OCI-LY1 (cell line): ENCODE results near the gene CXCL14.

Source experiments
- H2AFZ ChIP-seq: fragments of 200-600 bp; sonication (generic), shearing (Covaris generic); 2 replicates; pipeline ENCODE4 v1.6.0; 2014; ENCODE audit warnings: antibody characterized with exemption, mild to moderate bottlenecking, low read length
- H3F3A ChIP-seq: fragments of 200-600 bp; sonication (generic), shearing (Covaris generic); 2 replicates; pipeline ENCODE4 v1.6.0; 2014; ENCODE audit warnings: mild to moderate bottlenecking, antibody characterized with exemption, low read length, moderate library complexity; ENCODE audit not compliant: insufficient read depth
- H3K27ac ChIP-seq: fragments of 200-600 bp; sonication (generic); 2 replicates; pipeline ENCODE4 v1.5.1; 2014; ENCODE audit warnings: low read length, mixed run types, mild to moderate bottlenecking, low read depth; ENCODE audit not compliant: poor library complexity, severe bottlenecking
- H3K27me3 ChIP-seq: fragments of 200-600 bp; sonication (generic); 2 replicates; pipeline ENCODE4 v1.6.0; 2014; ENCODE audit warnings: antibody characterized with exemption, mild to moderate bottlenecking, low read length, moderate library complexity; ENCODE audit not compliant: insufficient read depth
- H3K36me3 ChIP-seq: fragments of 200-600 bp; sonication (generic); 2 replicates; pipeline ENCODE4 v1.6.1; 2014; ENCODE audit warnings: mild to moderate bottlenecking, antibody characterized with exemption, low read length, moderate library complexity, mixed read lengths; ENCODE audit not compliant: insufficient read depth
- H3K4me1 ChIP-seq: fragments of 200-600 bp; sonication (generic); 2 replicates; pipeline ENCODE4 v1.5.1; 2014; ENCODE audit warnings: mild to moderate bottlenecking, low read length, moderate library complexity; ENCODE audit not compliant: insufficient read depth, severe bottlenecking
- H3K4me2 ChIP-seq: fragments of 200-600 bp; sonication (generic), shearing (Covaris generic); 2 replicates; pipeline ENCODE4 v1.6.1; 2014; ENCODE audit warnings: low read length
- H3K4me3 ChIP-seq: fragments of 200-600 bp; sonication (generic); 2 replicates; pipeline ENCODE4 v1.5.1; 2014; ENCODE audit warnings: low read length, low read depth, mild to moderate bottlenecking, mixed read lengths; ENCODE audit not compliant: poor library complexity, severe bottlenecking
- H3K79me2 ChIP-seq: fragments of 200-600 bp; shearing (Covaris generic); 2 replicates; pipeline ENCODE4 v1.6.1; 2016; ENCODE audit warnings: mixed run types, low read length, mixed read lengths; ENCODE audit not compliant: insufficient read depth
- H3K9ac ChIP-seq: fragments of 200-600 bp; sonication (generic), shearing (Covaris generic); 2 replicates; pipeline ENCODE4 v1.6.1; 2014; ENCODE audit warnings: mild to moderate bottlenecking, low read length, mixed read lengths
- H3K9me2 ChIP-seq: fragments of 200-600 bp; sonication (generic), shearing (Covaris generic); 2 replicates; pipeline ENCODE4 v1.6.1; 2014; ENCODE audit warnings: low read depth, mild to moderate bottlenecking, low read length, mixed read lengths
- H3K9me3 ChIP-seq: fragments of 200-600 bp; shearing (Covaris generic); 2 replicates; pipeline ENCODE4 v1.6.1; 2014; ENCODE audit warnings: low read length, mixed read lengths
- H4K20me1 ChIP-seq: fragments of 200-600 bp; sonication (generic), shearing (Covaris generic); 2 replicates; pipeline ENCODE4 v1.6.0; 2016; ENCODE audit warnings: mild to moderate bottlenecking, low read length; ENCODE audit not compliant: insufficient read depth
- CTCF ChIP-seq: fragments of 200-600 bp; sonication (generic), shearing (Covaris generic); IDR thresholded peaks from 2 replicates; pipeline ENCODE4 v1.5.1; 2017; ENCODE audit warnings: mild to moderate bottlenecking, antibody characterized with exemption, low read length, moderate library complexity, mixed read lengths
- EZH2 ChIP-seq: fragments of 200-600 bp; sonication (generic), shearing (Covaris generic); IDR thresholded peaks from 2 replicates; pipeline ENCODE4 v1.8.0; 2017; ENCODE audit warnings: borderline replicate concordance, mixed run types, mild to moderate bottlenecking, antibody characterized with exemption, low read length, moderate library complexity, mixed read lengths

Gene CXCL14

GRCh38 chr5:135546101-135546500, 32.7 kb downstream of the CXCL14 start:
- H3K27me3 ChIP-seq, result no peaks in the 10 kb centered on the region; the same call in 1 of the 2 replicates
- H3K9me2 ChIP-seq, result no peaks in the 10 kb centered on the region
- no peaks in the 10 kb centered on the region for H3K9me3 ChIP-seq
- H3F3A ChIP-seq, result no peaks in the 10 kb centered on the region
- no peak overlapping the region for H2AFZ ChIP-seq
- H4K20me1 ChIP-seq, result no peaks in the 10 kb centered on the region
- H3K27ac ChIP-seq, result no peak overlapping the region
- no peaks in the 10 kb centered on the region for H3K36me3 ChIP-seq
- H3K4me2 ChIP-seq, result no peak overlapping the region
- TF ChIP-seq CTCF (no peak), EZH2 (no peak)
- H3K9ac ChIP-seq, result no peak overlapping the region
- H3K4me3 ChIP-seq, result no peak overlapping the region
- H3K79me2 ChIP-seq, result no peaks in the 10 kb centered on the region
- no peaks in the 10 kb centered on the region for H3K4me1 ChIP-seq

- H3K9me3 ChIP-seq, result no peaks in the 10 kb centered on the region
- no peaks in the 10 kb centered on the region; the same call in 1 of the 2 replicates for H3K27me3 ChIP-seq
- H3K9me2 ChIP-seq, result no peaks in the 10 kb centered on the region
- no peaks in the 10 kb centered on the region for H3F3A ChIP-seq
- no peaks in the 10 kb centered on the region for H4K20me1 ChIP-seq
- H3K27ac ChIP-seq, result no peak overlapping the region
- H3K4me3 ChIP-seq, result no peak overlapping the region
- H2AFZ ChIP-seq, result no peak overlapping the region
- no peak overlapping the region for H3K4me2 ChIP-seq
- no peaks in the 10 kb centered on the region for H3K36me3 ChIP-seq
- TF ChIP-seq EZH2, result no peak
- no peak for TF ChIP-seq CTCF
- no peaks in the 10 kb centered on the region for H3K4me1 ChIP-seq
- no peaks in the 10 kb centered on the region for H3K79me2 ChIP-seq
- H3K9ac ChIP-seq, result no peak overlapping the region
These were observed 33.7 kb downstream of the CXCL14 start for GRCh38 chr5:135545099-135545498.

GRCh38 chr5:135543485-135544304, 35.1 kb downstream of the CXCL14 start:
- Histone ChIP-seq H3K36me3 (no peaks in the 10 kb centered on the region), H3K4me1 (no peaks in the 10 kb centered on the region), H3K9me2 (no peaks in the 10 kb centered on the region), H3K9me3 (no peaks in the 10 kb centered on the region), H3K4me3 (no peak overlapping the region), H3K27ac (no peak overlapping the region), H3K79me2 (no peaks in the 10 kb centered on the region), H4K20me1 (no peaks in the 10 kb centered on the region), H3K9ac (no peak overlapping the region), H3F3A (no peaks in the 10 kb centered on the region), H3K4me2 (no peak overlapping the region), H2AFZ (no peak overlapping the region), H3K27me3 (no peaks in the 10 kb centered on the region; the same call in 1 of the 2 replicates)
- no peak for TF ChIP-seq EZH2
- no peak for TF ChIP-seq CTCF
